ENCODE measurements around the gene PGA5.
A peak's percentile ranks its signal among the peaks of the same experiment; 100 is the strongest.
"Not testable (repeated sequence)": the region's sequence is repeated elsewhere in the genome, so short reads cannot be mapped to it uniquely, and the experiment has no call there.

The PGA5 gene

DNA sequence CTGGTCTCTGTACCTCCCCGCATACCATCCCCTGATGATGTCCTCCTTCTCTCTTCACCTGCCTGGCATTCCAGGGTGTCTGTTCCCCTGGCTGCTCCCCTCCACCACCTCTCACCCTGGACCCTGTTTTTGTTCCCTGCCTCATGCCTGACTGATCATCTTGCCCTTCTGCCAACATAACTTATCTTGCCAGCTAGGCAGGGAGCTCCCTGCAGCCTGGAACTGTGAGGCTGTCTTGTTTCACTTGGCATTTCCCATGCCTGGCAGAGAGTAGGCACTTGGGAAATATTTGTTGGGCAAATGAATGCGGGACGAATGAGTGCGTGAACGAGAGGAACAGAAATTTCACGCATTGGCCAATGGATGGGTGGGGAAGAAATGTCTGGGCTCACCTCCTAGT is 11.5 kb upstream of the PGA5 start:
- DNase-seq = not testable (repeated sequence)

- DNase-seq = not testable (repeated sequence)
These were observed 9.9 kb upstream of the PGA5 start for GRCh38 chr11:61231033-61231432.

GRCh38 chr11:61231585-61231984 is 9.4 kb upstream of the PGA5 start:
- DNase-seq = not testable (repeated sequence)

- not testable (repeated sequence) for DNase-seq
These were observed 8.3 kb upstream of the PGA5 start for GRCh38 chr11:61232548-61233145.

DNA sequence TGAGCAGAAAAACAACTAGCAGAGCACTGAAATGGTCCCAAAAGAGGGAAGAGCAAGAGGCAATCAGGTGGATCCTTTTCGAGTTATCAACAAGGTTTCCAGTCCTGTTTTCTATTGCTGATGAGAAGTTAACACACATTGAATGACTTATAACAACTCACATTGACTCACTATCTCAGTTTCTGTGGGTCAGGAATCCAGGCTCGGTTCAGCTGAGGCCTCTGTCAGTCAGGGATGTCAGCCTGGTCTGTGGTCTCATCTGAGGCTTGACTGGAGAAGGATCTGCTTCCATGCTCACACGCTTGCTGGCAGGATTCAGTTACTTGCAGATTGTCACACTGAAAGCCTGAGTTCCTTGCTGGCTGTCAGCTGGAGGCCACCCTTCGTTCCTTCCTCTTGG is 3.8 kb upstream of the PGA5 start:
- DNase-seq = not testable (repeated sequence)

DNA sequence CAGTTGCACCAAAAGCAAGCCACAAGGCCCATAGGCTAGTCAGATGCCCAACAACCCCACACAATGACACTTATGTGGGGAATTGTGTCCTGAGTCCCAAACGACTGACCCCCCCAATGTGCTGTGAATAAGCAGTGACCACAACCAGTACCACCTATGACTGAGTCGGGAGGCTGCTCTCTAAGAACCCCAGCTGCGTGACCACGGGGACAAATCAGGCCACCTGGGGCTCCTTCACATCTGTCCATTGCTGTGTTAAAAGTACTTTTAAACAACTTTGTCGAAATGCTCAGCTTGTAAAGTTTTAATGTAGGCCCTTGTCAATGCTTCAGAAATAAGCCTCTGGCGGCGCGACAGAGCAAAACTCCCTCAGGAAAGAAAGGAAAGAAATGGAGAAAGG is 687 bp upstream of the PGA5 start:
- DNase-seq = not testable (repeated sequence)

DNA sequence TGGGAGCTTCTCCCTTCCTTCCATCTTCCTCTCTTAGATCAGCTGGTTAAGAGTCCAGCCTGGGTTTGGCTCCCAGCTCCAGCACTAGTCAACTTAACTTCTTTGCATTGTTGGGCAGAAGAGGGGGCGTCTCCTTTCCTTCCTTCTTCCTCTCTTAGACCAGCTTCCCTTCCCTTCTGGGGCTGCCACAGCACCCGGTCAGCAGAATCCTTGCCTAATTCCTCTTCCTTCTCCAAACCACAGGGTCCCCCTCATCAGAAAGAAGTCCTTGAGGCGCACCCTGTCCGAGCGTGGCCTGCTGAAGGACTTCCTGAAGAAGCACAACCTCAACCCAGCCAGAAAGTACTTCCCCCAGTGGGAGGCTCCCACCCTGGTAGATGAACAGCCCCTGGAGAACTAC is 551 bp downstream of the PGA5 start:
- DNase-seq = not testable (repeated sequence)

GRCh38 chr11:61245284-61245964 is 4.4 kb downstream of the PGA5 start:
- not testable (repeated sequence) for DNase-seq

GRCh38 chr11:61248071-61248470 is 7.1 kb downstream of the PGA5 start:
- not testable (repeated sequence) for DNase-seq

GRCh38 chr11:61249201-61249600 is 8.2 kb downstream of the PGA5 start:
- not testable (repeated sequence) for DNase-seq

- DNase-seq = not testable (repeated sequence)
These were observed 10.1 kb downstream of the PGA5 start for GRCh38 chr11:61250796-61251765.

DNA sequence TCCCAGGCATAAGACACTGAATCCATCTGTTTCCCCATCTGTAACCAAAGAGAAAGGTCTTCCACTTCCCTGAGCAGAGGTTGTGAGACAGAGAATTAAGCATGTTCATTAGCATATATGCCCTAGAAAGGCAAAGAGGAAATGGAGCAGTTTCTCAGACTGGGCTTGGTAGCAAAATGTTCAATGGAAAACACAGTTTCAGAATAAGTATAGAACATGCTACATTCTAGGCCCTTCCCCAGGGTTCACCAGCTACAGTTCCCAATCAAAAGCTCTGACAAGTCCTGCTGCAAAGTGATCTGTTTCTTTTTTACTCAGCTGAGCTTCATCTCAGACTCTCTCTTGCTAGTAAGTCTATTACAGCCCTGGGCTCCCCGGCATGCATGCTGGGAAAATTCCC is 11.4 kb downstream of the PGA5 start:
- DNase-seq = not testable (repeated sequence)

GRCh38 chr11:61254403-61255025 is 13.5 kb downstream of the PGA5 start:
- DNase-seq = peak; percentile 40

DNA sequence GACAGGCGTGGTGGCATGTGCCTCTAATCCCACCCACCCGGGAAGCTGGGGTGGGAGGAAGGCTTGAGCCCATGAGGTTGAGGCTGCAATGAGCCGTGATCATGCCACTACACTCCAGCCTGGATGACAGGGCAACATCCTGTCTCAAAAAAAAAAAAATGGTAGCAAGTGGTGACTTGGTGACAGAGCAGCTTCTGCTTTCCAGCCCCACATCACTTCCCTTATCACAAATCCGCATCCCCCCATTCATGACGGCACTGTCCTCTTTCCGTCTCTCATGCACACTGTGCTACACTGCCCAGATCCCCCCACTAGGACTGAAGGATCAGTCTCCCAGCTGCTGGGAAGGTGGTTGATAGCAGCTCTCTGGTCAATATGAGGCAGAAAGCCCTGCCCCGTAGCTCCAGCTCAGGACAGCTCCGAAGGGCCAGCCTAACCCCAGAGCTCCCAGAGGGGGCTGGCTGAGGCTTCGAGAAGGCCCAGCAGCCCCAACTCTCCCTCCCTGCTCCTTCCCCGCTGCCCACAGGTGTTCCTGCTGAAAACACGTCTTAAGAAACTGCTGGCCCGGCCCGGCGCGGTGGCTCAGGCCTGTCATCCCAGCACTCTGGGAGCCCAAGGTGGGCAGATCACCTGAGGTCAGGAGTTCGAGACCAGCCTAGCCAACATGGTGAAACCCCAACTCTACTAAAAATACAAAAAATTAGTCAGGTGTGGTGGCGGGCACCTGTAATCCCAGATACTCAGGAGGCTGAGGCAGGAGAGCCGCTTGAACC is 15.9 kb downstream of the PGA5 start:
- no peak for DNase-seq

GRCh38 chr11:61258546-61258945 is 17.6 kb downstream of the PGA5 start:
- DNase-seq = no peak

- no peak for DNase-seq
These were observed 18.4 kb downstream of the PGA5 start for GRCh38 chr11:61259363-61259762.

DNA sequence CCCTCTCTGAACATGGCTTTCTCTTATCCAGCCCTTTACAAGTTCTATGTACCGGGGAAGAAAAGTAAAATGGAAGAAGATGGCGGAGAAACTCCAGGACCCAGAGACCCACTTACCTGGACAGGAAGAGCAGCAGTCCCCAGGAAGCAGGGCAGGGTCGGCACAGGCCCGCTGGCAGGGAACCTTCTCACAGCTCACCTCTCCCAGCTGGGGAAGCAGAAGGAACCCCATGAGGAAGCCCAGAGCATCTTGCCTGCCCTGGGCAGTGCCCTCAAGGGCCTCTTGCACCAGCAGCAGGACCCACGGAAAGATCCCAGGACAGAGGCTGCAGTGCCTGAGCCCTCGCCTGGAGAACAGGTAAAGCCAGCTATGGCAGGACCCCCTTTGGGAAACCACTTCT is 23.4 kb downstream of the PGA5 start:
- no peak for DNase-seq

- DNase-seq = no peak
These were observed 23.8 kb downstream of the PGA5 start for GRCh38 chr11:61264795-61265194.

DNA sequence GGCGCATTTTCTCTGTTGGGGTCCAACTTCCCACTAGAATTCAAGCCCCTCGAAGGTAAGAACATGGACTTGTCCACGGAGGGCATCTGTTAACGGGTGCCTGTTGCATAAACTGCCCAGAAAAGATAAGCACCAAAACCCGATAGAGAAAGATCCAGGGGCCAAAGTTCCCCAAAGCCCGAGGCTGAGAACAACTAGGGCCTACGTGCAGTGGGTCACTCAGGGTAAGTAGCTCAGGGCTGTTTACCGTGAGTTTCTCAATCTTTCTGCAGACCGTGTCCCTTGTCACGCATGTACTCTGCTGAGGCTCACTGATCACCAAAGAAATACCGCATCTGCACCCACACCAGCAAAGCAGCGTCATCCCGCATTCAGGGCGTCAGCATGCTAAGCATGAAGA is 24.4 kb downstream of the PGA5 start:
- no peak for DNase-seq

GRCh38 chr11:61266602-61267001 is 25.6 kb downstream of the PGA5 start:
- no peak for DNase-seq

DNA sequence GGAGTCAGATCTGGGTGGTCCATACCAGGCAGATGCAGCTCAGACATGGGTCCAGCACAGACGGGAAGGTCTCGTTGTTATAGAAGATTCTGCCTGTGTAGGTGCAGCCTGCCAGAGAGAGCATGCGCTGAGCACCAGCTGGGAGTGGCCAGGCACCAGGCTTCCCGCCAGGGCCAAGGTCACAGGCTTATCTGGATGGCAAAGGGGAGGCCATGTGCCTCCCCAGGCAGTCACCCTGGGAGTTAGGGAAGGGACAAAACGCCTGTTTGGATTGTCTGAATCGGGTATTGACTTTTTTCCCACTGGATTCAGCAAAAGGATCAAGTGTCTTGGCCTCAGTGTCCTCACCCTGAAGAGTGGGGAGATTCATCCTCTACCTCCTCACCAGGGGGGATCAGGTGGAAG is 26.5 kb downstream of the PGA5 start:
- no peak for DNase-seq

DNA sequence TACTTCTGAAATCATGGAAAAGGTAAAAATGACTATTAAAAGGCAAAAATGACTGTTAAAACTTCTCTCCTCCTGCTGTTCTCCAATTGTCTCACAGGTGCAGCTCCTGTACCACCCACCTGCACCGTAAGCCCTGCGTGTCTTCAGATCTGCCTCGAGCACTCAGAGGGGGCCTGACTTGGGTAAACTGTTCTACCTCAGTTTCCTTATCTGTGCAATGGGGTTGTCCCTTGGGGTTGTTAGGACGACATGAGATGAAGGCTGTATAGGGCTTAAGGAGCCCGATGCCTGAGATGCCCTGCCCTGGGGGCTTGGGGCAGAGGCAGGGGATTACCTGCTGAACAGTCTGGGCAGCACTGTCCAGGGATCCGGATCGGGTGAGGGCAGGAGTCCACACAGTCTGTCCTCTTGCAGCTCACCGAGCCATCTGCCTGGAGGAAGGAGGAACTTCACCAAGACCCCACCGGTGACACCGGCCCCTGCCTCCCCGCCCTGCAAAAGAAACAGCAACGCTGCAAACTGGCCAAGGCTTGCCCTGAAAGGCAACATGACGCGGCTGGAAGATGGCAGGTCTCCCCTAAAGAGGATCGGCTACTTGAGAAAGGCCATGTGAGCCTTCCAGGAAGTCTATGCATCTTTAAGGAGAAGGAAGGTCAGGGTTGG is 27.7 kb downstream of the PGA5 start:
- DNase-seq = no peak

All from activated T-cell treated with anti-CD3 and anti-CD28 coated beads for 4 hours (primary cell).